Hematopoietic multipotent progenitor cell treated with erythropoietin and hydrocortisone succinate and interleukin-3 and kit ligand, for 6 days (in vitro differentiated cells): ENCODE data around the gene MCF2.
"Not testable (repeated sequence)": the region's sequence is repeated elsewhere in the genome, so short reads cannot be mapped to it uniquely, and the experiment has no call there.

ENCODE experiments used
- DNase-seq: peaks from one replicate; pipeline ENCODE4 v3.0.0-alpha.2; 2015

Gene MCF2

GRCh38 chrX:139708067-139708466, at the start of gene MCF2:
Gene MCF2, minus strand, starts transcription at chrX:139708167. Its CDS starts 56,423 bp downstream, at chrX:139651744.
- DNase-seq: no peak

GRCh38 chrX:139751053-139751452, 43.1 kb upstream of the MCF2 start:
- DNase-seq: no peak

- DNase-seq: no peak
These were observed 42.4 kb upstream of the MCF2 start for GRCh38 chrX:139750390-139750789.

- no peak for DNase-seq
These were observed 31.2 kb upstream of the MCF2 start for GRCh38 chrX:139739138-139739537.

- DNase-seq: no peak
These were observed 30.6 kb upstream of the MCF2 start for GRCh38 chrX:139738581-139738980.

- DNase-seq: no peak
These were observed 28.2 kb upstream of the MCF2 start for GRCh38 chrX:139736151-139736550.

GRCh38 chrX:139734996-139735395, 27.0 kb upstream of the MCF2 start:
- no peak for DNase-seq

- no peak for DNase-seq
These were observed 17.8 kb upstream of the MCF2 start for GRCh38 chrX:139725720-139726119.

GRCh38 chrX:139724626-139725025, 16.7 kb upstream of the MCF2 start:
- DNase-seq: no peak

- no peak for DNase-seq
These were observed 13.0 kb upstream of the MCF2 start for GRCh38 chrX:139720979-139721378.

- no peak for DNase-seq
These were observed 12.2 kb upstream of the MCF2 start for GRCh38 chrX:139720136-139720535.

- no peak for DNase-seq
These were observed 5.3 kb downstream of the MCF2 start for GRCh38 chrX:139702658-139703057.

GRCh38 chrX:139692908-139693307, 15.1 kb downstream of the MCF2 start:
- no peak for DNase-seq

GRCh38 chrX:139692506-139692849, 15.5 kb downstream of the MCF2 start:
- DNase-seq: no peak

GRCh38 chrX:139691843-139692505, 16.0 kb downstream of the MCF2 start:
- DNase-seq: no peak

- DNase-seq: no peak
These were observed 16.5 kb downstream of the MCF2 start for GRCh38 chrX:139691493-139691842.

GRCh38 chrX:139685175-139685574, 22.8 kb downstream of the MCF2 start:
- DNase-seq: not testable (repeated sequence)

GRCh38 chrX:139680356-139680755, 27.6 kb downstream of the MCF2 start:
- DNase-seq: no peak

- DNase-seq: no peak
These were observed 60.4 kb downstream of the MCF2 start for GRCh38 chrX:139647597-139647996.

- DNase-seq: no peak
These were observed 65.6 kb downstream of the MCF2 start for GRCh38 chrX:139642241-139642927.

- no peak for DNase-seq
These were observed 67.7 kb downstream of the MCF2 start for GRCh38 chrX:139640259-139640658.

GRCh38 chrX:139639253-139639652, 68.7 kb downstream of the MCF2 start:
- DNase-seq: no peak

GRCh38 chrX:139600105-139600504, 107.9 kb downstream of the MCF2 start:
- DNase-seq: no peak

GRCh38 chrX:139596068-139596467, 111.9 kb downstream of the MCF2 start:
- no peak for DNase-seq

GRCh38 chrX:139585613-139586012, 122.4 kb downstream of the MCF2 start:
- DNase-seq: no peak
